Measurements from ENCODE around the gene C1orf35.
A peak's percentile ranks its signal among the peaks of the same experiment; 100 is the strongest.

C1orf35 gene

GRCh38 chr1:228062812-228063211 lies 40.3 kb downstream of the C1orf35 start:
- H3K4me3 ChIP-seq (replicated peaks in 1 of 2; ENCODE audit: low read depth in 2 of 2, low read length in 2 of 2), result no peak overlapping the region
- no peak for TF ChIP-seq CTCF (IDR thresholded peaks at IDR 0.05; ENCODE audit: low read depth, low read length)
- DNase-seq (ENCODE audit: low read depth in 2 of 2), result no peak

- TF ChIP-seq CTCF (IDR thresholded peaks at IDR 0.05; ENCODE audit: low read depth, low read length), result no peak
- no peak overlapping the region for H3K4me3 ChIP-seq (replicated peaks in 1 of 2; ENCODE audit: low read depth in 2 of 2, low read length in 2 of 2)
- DNase-seq (ENCODE audit: low read depth in 2 of 2), result no peak
Measured at GRCh38 chr1:228062085-228062791, 40.9 kb downstream of the C1orf35 start.

GRCh38 chr1:228061411-228062084 lies 41.6 kb downstream of the C1orf35 start:
- H3K4me3 ChIP-seq (replicated peaks in 1 of 2; ENCODE audit: low read depth in 2 of 2, low read length in 2 of 2), result no peak overlapping the region
- TF ChIP-seq CTCF (IDR thresholded peaks at IDR 0.05; ENCODE audit: low read depth, low read length), result no peak
- no peak for DNase-seq (ENCODE audit: low read depth in 2 of 2)

GRCh38 chr1:228060458-228061190 lies 42.5 kb downstream of the C1orf35 start:
- no peak for TF ChIP-seq CTCF (IDR thresholded peaks at IDR 0.05; ENCODE audit: low read depth, low read length)
- peak overlapping the region; percentile 11 to 21 for H3K4me3 ChIP-seq (replicated peaks in 1 of 2; ENCODE audit: low read depth in 2 of 2, low read length in 2 of 2)
- peak; percentile 19 for DNase-seq (ENCODE audit: low read depth in 2 of 2)

GRCh38 chr1:228059634-228060457 lies 43.3 kb downstream of the C1orf35 start:
- H3K4me3 ChIP-seq (replicated peaks in 1 of 2; ENCODE audit: low read depth in 2 of 2, low read length in 2 of 2), result peak overlapping the region; percentile 11 to 14

More at GRCh38 chr1:228059634-228060457, 43.3 kb downstream of the C1orf35 start:
- peak; percentile 27 to 36 for DNase-seq (ENCODE audit: low read depth in 2 of 2)
- TF ChIP-seq CTCF (IDR thresholded peaks at IDR 0.05; ENCODE audit: low read depth, low read length), result no peak
